GM12874 (cell line): ENCODE data around the gene AQP12B.

ENCODE experiments used
- CTCF ChIP-seq: IDR thresholded peaks from 2 replicates; pipeline ENCODE4 v1.5.1; 2011; ENCODE audit warnings: low read depth, mild to moderate bottlenecking, control low read depth, low read length, moderate library complexity; ENCODE audit not compliant: insufficient read depth

The AQP12B gene

DNA sequence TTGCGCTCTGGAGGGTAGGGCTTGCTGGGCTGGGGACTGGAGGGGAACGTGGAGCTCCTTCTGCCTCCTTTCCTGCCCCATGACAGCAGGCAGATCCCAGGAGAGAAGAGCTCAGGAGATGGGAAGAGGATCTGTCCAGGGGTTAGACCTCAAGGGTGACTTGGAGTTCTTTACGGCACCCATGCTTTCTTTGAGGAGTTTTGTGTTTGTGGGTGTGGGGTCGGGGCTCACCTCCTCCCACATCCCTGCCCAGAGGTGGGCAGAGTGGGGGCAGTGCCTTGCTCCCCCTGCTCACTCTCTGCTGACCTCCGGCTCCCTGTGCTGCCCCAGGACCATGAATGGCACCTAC, 53.1 kb downstream of the AQP12B start:
- no peak for TF ChIP-seq CTCF

DNA sequence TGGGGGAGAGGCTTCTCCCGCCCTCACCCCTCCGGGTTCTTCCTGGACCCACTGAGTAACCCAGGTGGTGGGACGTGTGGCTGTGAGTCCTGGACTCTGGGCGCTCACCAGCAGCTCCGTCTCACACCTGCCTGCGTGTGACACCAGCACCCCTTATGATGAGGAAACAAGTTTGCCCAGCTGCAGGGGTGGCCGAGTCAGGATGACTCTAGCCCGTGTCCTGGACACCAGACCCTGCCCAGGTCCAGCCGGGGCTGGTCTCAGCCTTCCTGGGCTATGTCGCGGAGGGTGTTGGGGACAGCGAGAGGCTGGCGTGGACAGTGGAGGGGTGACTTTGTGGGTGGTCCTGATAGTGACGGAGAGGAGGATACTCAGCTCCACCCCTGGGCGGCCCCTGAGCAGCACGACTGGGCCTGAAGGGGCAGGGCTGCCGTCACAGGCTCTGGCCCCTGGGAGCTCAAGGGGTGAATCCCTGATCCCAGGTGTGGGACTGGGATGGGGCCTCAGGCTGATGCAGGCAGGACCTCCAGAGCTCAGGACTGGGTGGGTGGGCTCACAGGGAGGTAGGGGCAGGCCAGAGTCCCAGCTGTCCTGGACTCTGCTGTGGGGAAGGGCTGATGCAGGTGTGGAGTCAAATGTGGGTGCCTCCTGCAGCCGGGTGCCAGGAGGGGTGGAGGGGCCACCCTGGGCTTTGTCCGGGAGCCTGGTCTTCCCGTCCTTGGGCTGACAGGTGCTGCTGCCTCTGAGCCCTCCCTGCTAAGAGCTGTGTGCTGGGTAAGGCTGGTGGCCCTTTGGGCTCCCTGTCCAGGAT, 53.7 kb downstream of the AQP12B start:
- no peak for TF ChIP-seq CTCF

DNA sequence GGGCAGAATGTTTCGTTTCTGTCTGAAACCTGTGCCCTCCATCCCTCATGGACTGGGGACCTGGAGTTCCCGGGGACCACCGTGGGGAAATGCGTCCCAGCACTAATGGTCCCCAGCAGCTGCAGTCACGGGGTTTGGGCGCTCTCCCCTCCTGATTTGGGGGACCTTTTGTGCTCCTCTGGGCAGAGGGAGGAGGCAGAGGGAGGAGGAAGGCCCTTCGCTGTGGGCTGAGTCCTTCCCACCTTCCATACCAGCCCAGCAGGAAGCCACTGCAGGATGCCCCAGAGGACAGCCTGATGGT, 54.2 kb downstream of the AQP12B start:
- no peak for TF ChIP-seq CTCF

GRCh38 chr2:240627736-240628506, 54.8 kb downstream of the AQP12B start:
- TF ChIP-seq CTCF = no peak

DNA sequence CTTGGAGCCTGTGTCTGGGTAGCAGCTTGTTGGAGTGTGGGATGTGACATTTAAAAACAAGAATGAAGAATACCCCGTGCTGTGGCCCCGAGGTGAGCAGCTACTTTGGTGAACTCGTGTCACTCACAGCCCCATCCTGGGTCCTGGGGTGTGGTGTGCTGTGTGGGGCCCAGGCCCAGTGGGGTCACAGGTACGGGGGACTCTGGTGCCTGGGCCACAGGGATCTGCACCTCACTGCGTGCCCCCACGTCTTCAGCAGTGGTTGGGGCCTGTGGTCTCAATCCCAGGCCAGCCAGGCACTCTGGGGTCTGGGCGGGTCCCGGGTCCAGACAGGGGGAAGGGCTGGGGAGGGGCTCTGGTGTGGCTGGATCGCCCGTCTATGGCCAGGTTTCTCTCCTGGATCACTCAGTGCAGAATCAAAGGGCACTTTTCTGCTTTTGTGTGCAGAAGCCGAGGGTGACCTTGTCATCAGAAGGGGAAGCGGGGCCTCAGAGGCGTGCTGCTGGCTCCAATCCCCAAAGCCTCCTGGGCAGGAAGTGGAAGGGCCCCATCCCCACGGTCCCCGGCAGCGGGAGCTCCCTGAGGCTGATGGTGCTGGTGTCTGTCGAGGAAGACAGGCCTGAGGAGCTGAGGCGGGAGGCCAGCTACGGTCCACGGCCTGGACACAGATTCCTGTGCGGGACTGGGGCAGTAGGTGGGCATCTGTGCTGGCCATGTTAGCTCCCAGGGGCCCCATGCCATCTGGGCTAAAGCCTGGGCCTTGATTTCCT, 56.0 kb downstream of the AQP12B start:
- TF ChIP-seq CTCF = no peak
